Stimulated activated CD4-positive, alpha-beta T cell treated with anti-CD3 and anti-CD28 coated beads, Interleukin-4, amount 100 ng/mL, for 24 hours (primary cell): ENCODE results near the gene KLHL42.
"Not testable (repeated sequence)": the region's sequence is repeated elsewhere in the genome, so short reads cannot be mapped to it uniquely, and the experiment has no call there.

Experiments
- DNase-seq: peaks from one replicate; pipeline ENCODE4 v3.0.0-alpha.2; 2020

The KLHL42 gene

DNA sequence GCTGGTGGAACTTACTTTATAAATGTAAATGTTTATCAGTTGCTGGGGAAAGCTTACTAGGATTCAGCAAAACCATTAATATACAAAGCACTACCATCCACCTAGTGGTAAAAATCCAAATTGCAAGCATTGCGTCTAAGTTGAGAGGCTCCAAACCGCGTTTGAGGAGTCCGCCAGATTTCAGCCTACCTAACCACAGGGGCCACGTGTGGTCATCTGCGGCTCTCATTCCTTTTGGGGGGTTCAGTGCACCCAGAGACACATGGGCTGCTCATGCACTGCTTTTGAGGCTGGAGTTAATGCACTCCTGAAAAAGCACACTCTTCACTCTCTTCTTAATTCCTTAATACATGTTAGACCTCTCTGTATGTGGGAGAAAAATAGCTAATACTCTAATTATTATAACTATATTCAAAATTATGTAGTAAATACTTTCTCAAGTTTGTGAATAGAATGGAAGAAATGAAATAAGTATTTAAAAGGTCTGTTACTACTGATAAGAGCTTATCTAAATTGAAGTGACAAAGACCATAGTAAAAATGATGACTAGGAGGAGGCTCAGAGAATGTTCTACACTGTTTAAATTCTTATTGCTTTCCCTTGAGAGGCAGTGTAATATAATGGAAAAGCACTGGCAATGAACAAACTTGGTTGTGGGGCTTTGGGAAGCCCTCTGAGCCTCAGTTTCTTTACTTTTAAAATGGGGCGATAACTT lies 41.4 kb downstream of the KLHL42 start:
- DNase-seq = peak; percentile 50

DNA sequence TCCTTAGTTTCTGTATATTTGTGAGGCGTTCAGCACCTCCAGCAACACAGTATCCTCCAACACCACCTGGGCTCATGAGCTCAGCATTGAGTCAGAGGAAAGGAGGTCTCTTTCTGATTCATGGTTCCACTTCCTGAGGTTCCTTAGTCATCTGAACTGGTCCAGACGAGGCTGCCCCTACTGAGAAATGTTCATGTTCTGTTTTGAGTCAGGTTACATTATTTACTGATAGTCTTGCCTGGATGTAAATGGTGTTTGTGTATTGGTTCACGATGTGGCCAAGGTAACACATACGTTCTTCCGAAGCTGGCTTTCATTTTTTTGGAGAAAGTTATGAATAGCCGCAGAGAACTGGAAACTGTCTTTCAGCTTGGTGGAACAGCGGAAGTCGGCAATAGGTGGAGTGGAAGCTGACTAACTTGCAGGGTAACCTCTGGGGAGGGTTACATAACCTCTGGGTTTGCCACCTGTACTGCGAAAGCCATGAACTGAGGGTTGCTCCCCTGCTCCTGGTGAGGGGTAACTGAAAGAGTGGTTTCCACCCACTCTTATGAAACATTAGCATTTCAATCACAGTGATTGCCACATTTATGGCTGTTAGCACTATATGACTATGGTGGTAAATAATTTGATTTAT lies 42.2 kb downstream of the KLHL42 start:
- DNase-seq = peak; percentile 80

DNA sequence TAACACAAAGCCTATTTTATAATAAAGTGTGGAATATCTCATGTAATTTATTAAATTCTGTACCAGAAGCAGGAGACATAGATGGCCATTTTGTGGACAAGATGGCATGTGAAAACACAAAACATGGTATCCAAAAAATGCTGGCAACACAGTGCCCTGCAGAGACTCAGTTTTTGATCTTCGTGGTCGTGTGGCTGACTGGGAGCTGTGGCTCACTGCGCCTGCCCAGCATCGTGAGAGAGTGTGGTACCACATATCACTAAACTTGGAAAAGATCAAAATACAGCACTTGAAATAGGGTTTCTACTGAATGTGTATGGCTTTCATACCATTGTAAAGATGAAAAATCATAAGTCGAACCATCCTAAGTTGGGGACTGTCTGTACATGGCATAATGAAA lies 43.0 kb downstream of the KLHL42 start:
- DNase-seq = no peak

DNA sequence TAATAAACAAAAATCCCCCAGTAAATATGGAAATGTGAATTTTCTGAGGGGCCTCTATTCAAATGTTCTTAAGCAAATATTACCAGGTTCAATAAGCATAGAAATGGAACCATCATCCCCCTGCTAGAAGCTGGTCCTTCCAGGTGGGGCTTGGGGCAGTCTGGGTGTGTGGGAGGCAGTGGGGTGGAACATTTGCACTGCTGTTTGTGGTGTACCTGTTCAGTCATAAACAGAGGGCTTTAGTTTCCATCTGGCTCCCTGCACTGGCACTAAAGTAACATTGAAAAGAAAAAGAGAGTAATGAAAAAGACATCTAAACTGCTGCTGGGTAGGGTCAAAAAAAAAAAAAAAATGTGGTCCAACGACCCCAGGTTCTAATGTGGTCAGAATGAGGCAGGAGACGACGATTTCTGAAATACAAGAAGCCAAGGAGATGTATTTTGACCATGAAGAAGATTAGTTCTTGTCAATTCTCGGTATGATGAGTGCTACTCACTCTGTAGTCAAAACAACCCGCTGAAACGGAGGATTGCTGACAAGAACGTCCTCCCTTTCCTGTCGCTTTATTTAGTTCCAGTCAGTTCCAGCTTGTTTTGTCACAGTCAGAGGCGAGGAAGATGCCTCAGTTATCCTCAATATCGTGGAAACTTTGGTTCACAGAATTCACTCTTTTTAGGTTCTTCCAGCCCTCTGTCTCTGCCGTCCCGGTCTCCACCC lies 44.3 kb downstream of the KLHL42 start:
- DNase-seq = peak; percentile 15

DNA sequence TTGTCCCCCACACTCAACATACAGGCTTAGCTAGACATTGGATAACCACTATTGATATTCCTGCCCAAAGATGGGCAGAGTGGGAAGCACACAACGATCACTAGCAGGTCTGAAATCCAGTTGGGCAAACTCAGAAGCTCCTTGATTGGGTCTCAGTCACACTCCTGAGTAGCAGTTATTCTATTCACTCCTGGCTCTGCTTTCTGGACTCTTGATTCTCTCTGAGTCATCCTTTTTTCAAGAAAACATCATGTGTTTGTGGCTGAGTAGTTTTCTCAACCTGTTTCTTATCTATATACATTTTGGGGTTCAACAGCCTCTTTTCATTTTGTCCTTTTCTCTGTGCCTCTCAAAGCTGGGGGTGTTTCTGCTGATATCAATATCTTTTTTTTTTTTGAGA lies 46.0 kb downstream of the KLHL42 start:
- no peak for DNase-seq

DNA sequence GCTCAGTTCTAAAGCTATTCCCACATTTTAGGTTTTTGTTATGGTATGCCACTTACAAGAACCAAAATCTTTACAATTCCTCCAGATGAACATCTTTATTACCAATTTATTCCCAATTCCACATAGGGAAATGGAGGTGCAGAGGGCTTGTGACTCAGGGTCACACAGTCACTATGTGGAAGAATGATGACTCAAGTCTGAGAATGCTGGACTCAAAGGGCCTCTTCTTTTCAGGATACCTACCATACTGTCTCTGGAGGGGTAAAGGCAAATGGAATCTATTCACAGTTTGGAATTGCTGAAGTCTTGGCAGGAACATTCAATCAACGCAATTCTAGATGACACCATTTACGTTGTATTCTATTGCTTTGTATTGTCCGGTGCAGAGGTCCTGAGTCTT lies 48.2 kb downstream of the KLHL42 start:
- no peak for DNase-seq

DNA sequence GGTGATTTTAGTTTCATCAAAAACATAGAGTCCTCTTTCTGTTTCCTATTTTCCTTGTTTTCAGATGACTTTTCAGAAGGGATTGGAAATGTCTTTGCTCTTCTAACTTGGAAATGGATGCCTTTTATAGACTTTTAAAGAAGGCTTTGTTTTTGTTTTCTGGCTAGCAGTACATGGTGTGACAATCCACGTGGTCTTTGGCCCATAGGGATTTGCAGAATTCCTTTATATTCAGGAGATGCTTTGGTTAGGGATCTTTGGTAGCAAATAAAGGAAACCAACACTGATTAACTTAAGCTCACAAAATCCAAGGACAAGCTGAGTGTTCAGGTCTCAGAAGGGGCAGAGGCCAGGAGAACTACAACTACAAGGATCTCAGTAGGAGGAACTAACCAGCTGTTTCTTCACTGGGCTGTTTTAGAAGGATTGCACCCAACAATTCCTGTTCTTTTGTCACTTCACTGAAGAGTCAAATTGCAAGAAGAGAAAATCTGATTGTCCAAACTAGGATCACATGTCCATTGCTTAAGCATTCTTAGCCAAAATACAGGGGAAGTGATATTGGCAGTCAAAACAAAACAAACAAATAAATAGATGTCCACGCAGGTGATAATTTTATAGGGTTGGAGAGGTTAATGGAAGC lies 58.6 kb downstream of the KLHL42 start:
- no peak for DNase-seq

DNA sequence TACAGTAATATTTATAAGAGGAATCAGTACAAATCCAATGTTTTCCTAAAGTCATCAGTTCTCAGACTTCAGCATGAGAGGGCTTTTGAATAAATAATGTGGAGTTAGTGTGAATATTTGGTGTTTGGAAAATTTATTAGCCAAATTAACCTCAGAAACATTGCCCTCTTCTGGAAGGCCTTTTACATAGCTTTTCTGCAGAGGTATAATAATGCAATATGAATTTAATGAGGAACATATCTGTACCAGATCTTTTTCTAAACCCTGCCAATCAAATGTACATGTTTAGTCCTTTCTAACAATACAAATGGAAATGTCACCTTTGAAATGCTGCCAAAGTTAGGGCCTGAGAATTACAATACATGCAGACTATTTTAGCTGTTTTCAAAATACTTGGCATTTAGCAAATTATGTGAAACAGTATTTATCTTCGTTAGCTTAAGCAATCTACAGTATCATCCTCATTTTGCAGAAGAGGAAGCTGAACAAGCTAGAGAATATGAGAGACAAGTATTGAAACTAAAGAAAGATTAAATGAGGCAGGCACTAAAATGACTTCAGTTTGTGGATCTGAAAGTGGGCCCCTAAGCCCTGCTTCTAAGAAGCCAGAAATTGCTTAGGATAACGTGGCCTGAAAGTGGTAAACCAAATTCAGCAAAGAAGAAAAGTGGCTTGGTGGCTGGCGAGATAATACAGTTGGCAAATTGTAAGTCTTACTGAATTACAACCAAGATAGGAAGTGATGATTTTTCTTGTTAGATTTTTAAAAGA lies 60.4 kb downstream of the KLHL42 start:
- no peak for DNase-seq

DNA sequence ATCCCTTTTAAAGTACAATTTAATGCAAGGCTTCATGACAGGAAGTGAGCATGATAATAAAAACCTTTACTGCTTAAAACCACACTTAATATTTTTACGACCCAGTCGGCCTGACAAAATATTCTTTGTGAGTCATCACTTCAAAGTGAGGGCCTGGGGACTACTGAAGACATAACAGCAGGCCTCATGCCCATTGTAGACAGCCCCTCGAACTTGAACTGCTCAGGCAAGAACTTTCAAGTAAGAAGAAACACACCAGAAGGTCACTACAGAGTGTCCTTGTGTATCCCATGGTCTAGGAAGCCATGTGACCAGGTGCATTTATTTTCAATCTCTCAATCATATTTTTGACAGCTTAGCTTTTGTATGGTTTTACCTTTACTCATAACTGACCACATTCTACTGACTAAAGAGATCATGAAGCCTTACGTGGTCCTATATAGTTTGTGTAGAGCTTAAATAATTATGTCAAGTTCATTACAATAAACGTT lies 61.4 kb downstream of the KLHL42 start:
- no peak for DNase-seq

DNA sequence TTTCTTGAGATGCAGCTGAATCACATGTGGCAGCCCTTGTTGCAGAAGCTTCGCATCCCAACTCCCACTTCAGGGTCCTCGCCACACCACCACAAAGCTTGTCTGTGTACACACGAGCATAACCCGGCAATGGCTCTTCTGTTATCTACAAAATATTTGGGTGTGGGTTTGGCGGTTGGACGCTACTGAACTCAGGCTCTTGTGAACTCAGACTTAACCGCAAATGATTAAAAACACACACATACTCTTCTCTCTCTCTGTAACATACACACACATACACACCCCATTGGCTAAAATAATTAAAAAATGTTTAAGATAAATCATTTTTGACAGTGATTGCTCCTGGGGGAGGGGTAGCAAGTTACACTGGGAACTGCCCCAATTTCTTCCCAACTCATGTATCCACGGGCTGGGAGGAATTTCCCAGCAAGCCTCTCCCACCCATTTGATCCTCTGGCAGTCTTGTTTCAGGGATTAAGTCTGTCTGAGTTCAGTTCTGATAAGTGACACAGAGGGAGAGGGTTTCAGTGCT lies 63.7 kb downstream of the KLHL42 start:
- DNase-seq = no peak

DNA sequence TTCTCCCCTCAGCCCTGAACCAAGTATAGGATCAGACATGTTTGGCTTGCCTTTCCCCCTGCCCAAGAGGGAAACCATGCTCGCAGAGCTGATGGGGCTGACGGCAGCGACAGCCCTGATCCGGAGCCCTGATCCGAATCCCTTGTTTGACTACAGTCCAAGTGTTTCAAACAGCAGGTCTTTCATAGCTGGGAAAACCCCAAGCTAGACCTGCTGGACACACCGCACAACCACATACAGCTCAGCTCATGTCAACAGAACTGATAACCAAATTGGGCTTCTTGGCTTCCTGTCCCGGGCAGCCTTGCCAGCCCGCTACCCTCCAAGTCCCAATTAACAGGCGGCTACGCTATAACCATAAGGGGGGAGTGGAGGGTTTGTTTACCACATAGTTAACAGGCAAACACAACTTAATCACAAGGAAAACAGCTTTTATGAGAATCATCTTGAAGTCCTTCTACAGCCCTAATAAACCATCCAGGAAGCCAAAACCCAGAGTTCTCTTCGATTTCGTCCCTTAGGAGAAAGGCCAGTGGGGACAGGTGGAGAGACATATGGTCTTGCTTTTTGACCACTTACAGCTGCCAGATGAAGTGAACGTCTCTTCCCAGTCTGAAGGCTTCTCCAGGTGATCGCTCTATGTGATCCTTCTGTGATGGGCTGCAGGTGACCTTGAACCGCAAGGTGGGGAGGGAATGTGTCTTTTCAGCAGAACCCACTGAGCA lies 64.5 kb downstream of the KLHL42 start:
- DNase-seq = no peak

DNA sequence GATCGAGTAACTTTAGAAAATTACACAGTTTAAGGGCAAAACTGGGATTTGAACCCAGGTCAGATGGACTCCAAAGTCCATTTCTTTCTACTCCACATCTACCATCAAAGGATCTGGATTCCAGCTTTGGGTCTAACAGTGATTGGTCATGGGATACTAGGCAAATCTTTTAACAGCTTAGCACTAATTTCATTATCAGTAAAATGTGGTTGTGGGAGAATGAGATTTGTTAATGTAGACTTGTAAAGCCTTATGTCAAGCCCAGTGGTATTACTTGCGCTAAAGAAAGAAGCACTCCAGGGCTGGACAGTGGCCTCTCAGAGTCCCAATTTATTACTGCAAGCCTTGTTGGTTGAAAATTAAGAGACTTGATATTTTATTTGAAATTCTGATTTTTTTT lies 65.2 kb downstream of the KLHL42 start:
- DNase-seq = no peak

DNA sequence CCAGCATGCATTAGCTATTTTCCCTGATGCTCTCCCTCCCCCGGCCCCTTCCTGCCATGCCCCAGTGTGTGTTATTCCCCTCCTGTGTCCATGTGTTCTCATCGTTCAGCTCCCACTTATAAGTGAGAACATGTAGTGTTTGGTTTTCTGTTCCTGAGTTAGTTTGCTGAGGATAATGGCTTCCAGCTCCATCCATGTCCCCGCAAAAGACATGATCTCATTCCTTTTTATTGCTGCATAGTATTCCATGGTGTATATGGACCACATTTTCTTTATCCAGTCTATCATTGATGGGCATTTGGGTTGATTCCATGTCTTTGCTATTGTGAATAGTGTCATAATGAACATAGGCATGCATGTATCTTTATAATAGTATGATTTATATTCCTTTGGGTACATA lies 65.7 kb downstream of the KLHL42 start:
- DNase-seq = not testable (repeated sequence)

DNA sequence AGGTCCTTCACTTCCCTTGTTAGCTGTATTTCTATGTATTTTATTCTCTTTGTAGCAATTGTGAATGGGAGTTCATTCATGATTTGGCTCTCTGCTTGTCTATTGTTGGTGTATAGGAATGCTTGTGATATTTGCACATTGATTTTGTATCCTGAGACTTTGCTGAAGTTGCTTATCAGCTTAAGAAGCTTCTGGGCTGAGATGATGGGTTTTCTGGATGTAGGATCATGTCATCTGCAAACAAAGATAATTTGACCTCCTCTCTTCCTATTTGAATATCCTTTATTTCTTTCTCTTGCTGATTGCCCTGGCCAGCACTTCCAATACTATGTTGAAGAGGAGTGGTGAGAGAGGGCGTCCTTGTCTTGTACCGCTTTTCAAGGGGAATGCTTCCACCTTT lies 67.3 kb downstream of the KLHL42 start:
- not testable (repeated sequence) for DNase-seq

DNA sequence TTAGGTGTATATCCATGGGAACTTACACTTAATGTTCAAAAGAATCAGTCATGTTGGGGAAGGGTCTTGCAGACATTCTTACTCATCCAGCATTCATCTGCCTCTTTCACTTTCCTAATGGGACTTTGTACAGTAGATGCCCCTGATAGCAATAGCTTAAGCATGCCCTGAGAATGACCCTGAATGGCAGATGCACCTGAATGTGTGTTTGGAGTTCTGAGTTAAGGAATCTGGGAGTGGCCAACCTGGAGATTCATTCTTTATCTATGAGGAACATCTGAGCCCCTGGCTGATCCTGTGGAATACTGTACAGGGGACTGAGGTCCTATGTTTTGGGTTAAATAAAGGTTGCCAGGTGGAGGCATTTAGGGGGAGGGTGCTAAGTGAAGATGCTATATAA lies 71.3 kb downstream of the KLHL42 start:
- no peak for DNase-seq

DNA sequence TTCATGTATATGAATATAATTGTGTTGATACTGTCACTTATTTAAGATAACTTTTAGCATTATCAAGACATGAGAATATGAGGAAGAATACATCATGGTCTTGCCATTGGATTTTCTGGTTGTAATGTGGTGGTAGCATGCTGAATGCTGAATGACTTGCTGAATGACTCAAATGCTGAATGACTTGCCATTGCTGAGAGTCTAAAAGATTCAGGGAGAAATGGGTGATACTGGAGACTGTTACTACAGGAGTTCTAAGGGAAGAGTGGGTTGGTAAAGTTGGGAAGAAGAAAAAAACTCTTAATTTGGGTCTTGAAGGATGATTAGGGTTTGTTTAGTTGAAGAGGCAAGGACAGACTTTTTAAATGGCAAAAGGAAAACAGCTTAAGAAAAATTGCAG lies 72.1 kb downstream of the KLHL42 start:
- no peak for DNase-seq
